Neural progenitor cell (in vitro differentiated cells): ENCODE results near the gene CLTCL1. TPM values are rescaled to one million over a fixed set of nuclear protein-coding genes. Genes with fewer than 3 reads are reported as not detected.

Experiments used
- DNase-seq: peaks from one replicate; pipeline ENCODE4 v3.0.0-alpha.2; 2016; ENCODE audit warnings: low spot score
- H2AFZ ChIP-seq: fragments of 200-600 bp; sonication (generic); replicated peaks from 2 replicates; pipeline ENCODE4 v1.6.1; 2016; ENCODE audit warnings: antibody characterized with exemption
- H3F3A ChIP-seq: fragments of 200-600 bp; sonication (generic); 2 replicates; pipeline ENCODE4 v1.6.1; 2016; ENCODE audit warnings: antibody characterized with exemption, low read depth
- H3K27ac ChIP-seq: fragments of 200-600 bp; sonication (generic); 2 replicates; pipeline ENCODE4 v1.5.1; 2016; ENCODE audit warnings: mild to moderate bottlenecking
- H3K27me3 ChIP-seq: fragments of 200-600 bp; sonication (generic); 2 replicates; pipeline ENCODE4 v1.6.1; 2016; ENCODE audit warnings: mild to moderate bottlenecking, moderate library complexity
- H3K36me3 ChIP-seq: fragments of 200-600 bp; sonication (generic); 2 replicates; pipeline ENCODE4 v1.5.1; 2016
- H3K4me1 ChIP-seq: fragments of 200-600 bp; sonication (generic); 2 replicates; pipeline ENCODE4 v1.6.1; 2016; ENCODE audit warnings: mixed run types
- H3K4me2 ChIP-seq: fragments of 200-600 bp; sonication (generic); 2 replicates; pipeline ENCODE4 v1.6.1; 2016
- H3K4me3 ChIP-seq: fragments of 200-600 bp; sonication (generic); 2 replicates; pipeline ENCODE4 v1.5.1; 2016
- H3K79me2 ChIP-seq: fragments of 200-600 bp; sonication (generic); 2 replicates; pipeline ENCODE4 v1.6.1; 2016; ENCODE audit warnings: low read depth
- H3K9ac ChIP-seq: fragments of 200-600 bp; sonication (generic); 2 replicates; pipeline ENCODE4 v1.6.1; 2016
- H3K9me3 ChIP-seq: fragments of 200-600 bp; sonication (generic); 2 replicates; pipeline ENCODE4 v1.5.1; 2016; ENCODE audit warnings: low read depth
- H4K20me1 ChIP-seq: fragments of 200-600 bp; sonication (generic); 2 replicates; pipeline ENCODE4 v1.6.1; 2016; ENCODE audit warnings: low read depth
- H3K27ac Mint-ChIP-seq: 3 replicates; pipeline ENCODE4 v1.8.0; 2021; ENCODE audit warnings: mixed read lengths
- H3K27me3 Mint-ChIP-seq: 2 replicates; pipeline ENCODE4 v1.8.0; 2022; ENCODE audit warnings: low read depth, mild to moderate bottlenecking, inconsistent platforms, moderate library complexity, mixed read lengths; ENCODE audit not compliant: insufficient read depth
- H3K36me3 Mint-ChIP-seq: 3 replicates; pipeline ENCODE4 v1.8.0; 2021; ENCODE audit warnings: mixed read lengths
- H3K4me1 Mint-ChIP-seq: 3 replicates; pipeline ENCODE4 v1.8.0; 2021; ENCODE audit warnings: mixed read lengths
- H3K4me3 Mint-ChIP-seq: 3 replicates; pipeline ENCODE4 v1.8.0; 2021; ENCODE audit warnings: mild to moderate bottlenecking, moderate library complexity, mixed read lengths
- H3K9me3 Mint-ChIP-seq: 3 replicates; pipeline ENCODE4 v1.8.0; 2020; ENCODE audit warnings: mixed read lengths
- EZH2 ChIP-seq: fragments of 200-600 bp; sonication (generic); IDR thresholded peaks from 2 replicates; pipeline ENCODE4 v1.6.1; 2017; ENCODE audit warnings: antibody characterized with exemption, mild to moderate bottlenecking, moderate library complexity
- EZH2phosphoT487 ChIP-seq: fragments of 200-600 bp; sonication (generic); IDR thresholded peaks from 2 replicates; pipeline ENCODE4 v1.6.1; 2017; ENCODE audit warnings: antibody characterized with exemption
- total RNA-seq: library from RNA; depleted of rRNA; stranded (reverse); fragments of >200 nt; gene quantifications from 2 replicates; pipeline ENCODE4 v1.2.3, GENCODE V29; 2015; ENCODE audit warnings: low replicate concordance
- TF ChIP-seq, protein P1 (sequence below): fragments of 200-600 bp; sonication (generic); IDR thresholded peaks from 2 replicates; pipeline ENCODE4 v1.5.1; 2017; ENCODE audit warnings: antibody characterized with exemption, mild to moderate bottlenecking

CLTCL1 gene
- total RNA-seq, 1 donor from 2014 or later, result 13.7 TPM

DNA sequence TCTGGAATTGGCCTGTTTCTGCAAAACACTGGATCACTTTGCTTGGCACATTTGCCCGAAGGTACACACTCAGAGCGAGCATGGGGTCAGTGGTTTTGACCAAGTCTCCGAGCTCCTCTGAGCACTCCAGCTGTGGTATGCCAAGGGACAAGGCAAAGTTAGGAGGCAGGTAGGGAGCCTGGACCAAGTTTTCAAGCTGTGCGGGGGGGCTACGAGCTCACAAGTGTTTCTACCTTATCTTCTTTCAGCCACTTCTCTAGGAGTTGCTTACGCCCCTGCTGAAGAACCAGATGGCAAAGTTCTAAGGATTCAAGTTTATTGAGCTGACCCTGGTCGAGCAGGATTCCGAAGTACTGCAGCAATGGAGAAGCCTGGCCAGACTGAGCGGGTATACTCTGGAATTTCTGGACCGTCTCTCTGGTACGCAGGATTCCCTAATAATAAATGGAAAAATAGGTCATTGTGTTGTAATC is 58.3 kb downstream of the CLTCL1 start:
- Histone ChIP-seq H3K79me2 (no peaks in the 10 kb centered on the region), H3K27me3 (no peaks in the 10 kb centered on the region), H4K20me1 (no peaks in the 10 kb centered on the region), H3K36me3 (no peaks in the 10 kb centered on the region), H3K27ac (no peak overlapping the region), H2AFZ (no peak overlapping the region), H3K4me2 (no peak overlapping the region), H3F3A (no peaks in the 10 kb centered on the region), H3K4me3 (no peak overlapping the region), H3K9me3 (no peaks in the 10 kb centered on the region), H3K4me1 (no peaks in the 10 kb centered on the region), H3K9ac (no peak overlapping the region)
- no peak for TF ChIP-seq EZH2
- TF ChIP-seq, protein P1, sequence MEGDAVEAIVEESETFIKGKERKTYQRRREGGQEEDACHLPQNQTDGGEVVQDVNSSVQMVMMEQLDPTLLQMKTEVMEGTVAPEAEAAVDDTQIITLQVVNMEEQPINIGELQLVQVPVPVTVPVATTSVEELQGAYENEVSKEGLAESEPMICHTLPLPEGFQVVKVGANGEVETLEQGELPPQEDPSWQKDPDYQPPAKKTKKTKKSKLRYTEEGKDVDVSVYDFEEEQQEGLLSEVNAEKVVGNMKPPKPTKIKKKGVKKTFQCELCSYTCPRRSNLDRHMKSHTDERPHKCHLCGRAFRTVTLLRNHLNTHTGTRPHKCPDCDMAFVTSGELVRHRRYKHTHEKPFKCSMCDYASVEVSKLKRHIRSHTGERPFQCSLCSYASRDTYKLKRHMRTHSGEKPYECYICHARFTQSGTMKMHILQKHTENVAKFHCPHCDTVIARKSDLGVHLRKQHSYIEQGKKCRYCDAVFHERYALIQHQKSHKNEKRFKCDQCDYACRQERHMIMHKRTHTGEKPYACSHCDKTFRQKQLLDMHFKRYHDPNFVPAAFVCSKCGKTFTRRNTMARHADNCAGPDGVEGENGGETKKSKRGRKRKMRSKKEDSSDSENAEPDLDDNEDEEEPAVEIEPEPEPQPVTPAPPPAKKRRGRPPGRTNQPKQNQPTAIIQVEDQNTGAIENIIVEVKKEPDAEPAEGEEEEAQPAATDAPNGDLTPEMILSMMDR, result no peak
- TF ChIP-seq EZH2phosphoT487, result no peak
- Mint-ChIP-seq H3K4me1 (no peaks in the 10 kb centered on the region), H3K9me3 (no peaks in the 10 kb centered on the region), H3K27ac (no peak overlapping the region), H3K4me3 (no peak overlapping the region), H3K27me3 (no peaks in the 10 kb centered on the region), H3K36me3 (peaks cover 7% of the 10 kb centered on the region)
- DNase-seq, result no peak

- H4K20me1 ChIP-seq, result no peaks in the 10 kb centered on the region
- Mint-ChIP-seq H3K27ac (no peak overlapping the region), H3K27me3 (no peaks in the 10 kb centered on the region), H3K4me1 (no peaks in the 10 kb centered on the region), H3K9me3 (no peaks in the 10 kb centered on the region), H3K36me3 (peaks cover 7% of the 10 kb centered on the region), H3K4me3 (no peak overlapping the region)
- no peaks in the 10 kb centered on the region for H3F3A ChIP-seq
- H2AFZ ChIP-seq, result no peak overlapping the region
- H3K4me2 ChIP-seq, result no peak overlapping the region
- H3K27me3 ChIP-seq, result no peaks in the 10 kb centered on the region
- H3K4me1 ChIP-seq, result no peaks in the 10 kb centered on the region
- no peak overlapping the region for H3K4me3 ChIP-seq
- TF ChIP-seq, protein P1, result no peak
- TF ChIP-seq EZH2phosphoT487, result no peak
- H3K79me2 ChIP-seq, result no peaks in the 10 kb centered on the region
- H3K9me3 ChIP-seq, result no peaks in the 10 kb centered on the region
- no peak for DNase-seq
- no peaks in the 10 kb centered on the region for H3K36me3 ChIP-seq
- no peak overlapping the region for H3K9ac ChIP-seq
- no peak overlapping the region for H3K27ac ChIP-seq
Measured at GRCh38 chr22:19232623-19233022, 58.9 kb downstream of the CLTCL1 start.

- Mint-ChIP-seq H3K27ac (no peak overlapping the region), H3K36me3 (peaks cover 7% of the 10 kb centered on the region)
Measured at GRCh38 chr22:19231986-19232385, 59.5 kb downstream of the CLTCL1 start.

More at GRCh38 chr22:19231986-19232385, 59.5 kb downstream of the CLTCL1 start:
- Histone ChIP-seq H4K20me1 (no peaks in the 10 kb centered on the region), H3K27me3 (no peaks in the 10 kb centered on the region), H3K4me1 (no peaks in the 10 kb centered on the region), H2AFZ (no peak overlapping the region), H3K27ac (no peak overlapping the region), H3K36me3 (no peaks in the 10 kb centered on the region), H3K9ac (no peak overlapping the region), H3K4me3 (no peak overlapping the region), H3K4me2 (no peak overlapping the region), H3F3A (no peaks in the 10 kb centered on the region), H3K9me3 (no peaks in the 10 kb centered on the region), H3K79me2 (no peaks in the 10 kb centered on the region)
- no peak for DNase-seq
- TF ChIP-seq EZH2phosphoT487 (no peak), EZH2 (no peak)
- TF ChIP-seq, protein P1, result no peak
- H3K4me1 Mint-ChIP-seq, result no peaks in the 10 kb centered on the region
- no peaks in the 10 kb centered on the region for H3K9me3 Mint-ChIP-seq
- H3K27me3 Mint-ChIP-seq, result no peaks in the 10 kb centered on the region
- H3K4me3 Mint-ChIP-seq, result no peak overlapping the region
